PC-9 (cell line): ENCODE measurements around the gene PTPRR.

Experiments used
- EZH2 ChIP-seq: fragments of 200-600 bp; sonication (generic); IDR thresholded peaks from 2 replicates; pipeline ENCODE4 v1.8.0; 2017; ENCODE audit warnings: antibody characterized with exemption, low read depth
- TF ChIP-seq, protein P1 (sequence below): fragments of 200-600 bp; sonication (generic); conservative IDR thresholded peaks from 2 replicates; pipeline ENCODE4 v1.6.1; 2017; ENCODE audit warnings: mixed run types, antibody characterized with exemption, mild to moderate bottlenecking, moderate library complexity

DNA sequence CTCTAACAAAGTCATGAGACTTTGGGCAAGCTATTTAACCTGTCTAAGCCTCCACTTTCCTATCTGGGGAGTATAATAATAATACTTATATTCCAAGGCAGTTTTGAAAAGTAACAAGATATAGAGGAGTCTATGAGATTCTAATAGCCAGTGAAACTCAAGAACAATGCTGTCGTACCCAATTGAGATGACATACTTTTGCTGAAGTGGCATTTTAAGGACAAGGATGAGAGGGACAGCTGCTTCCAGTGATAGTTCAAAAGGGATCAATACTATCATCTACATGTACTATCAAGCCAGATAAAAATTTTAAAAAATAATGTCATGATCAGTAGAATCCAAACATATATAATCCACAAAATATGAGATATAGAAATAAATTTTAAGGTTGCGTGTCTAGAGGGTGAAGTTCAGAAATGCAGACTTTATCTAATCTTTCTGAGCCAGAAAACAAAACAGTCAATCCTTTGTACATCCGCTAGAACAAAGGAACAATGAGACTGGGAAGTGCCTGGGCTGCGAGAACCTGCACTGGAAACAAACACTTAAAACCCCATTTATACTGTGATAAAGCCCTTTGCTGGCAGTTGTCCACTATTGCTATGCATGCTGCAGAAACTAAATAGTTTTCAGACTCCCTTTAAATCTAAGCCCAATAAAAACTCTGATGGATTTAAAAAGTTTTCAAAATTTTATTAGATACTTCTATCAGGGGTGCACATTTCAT is 321.9 kb downstream of the PTPRR start:
- TF ChIP-seq, protein P1, sequence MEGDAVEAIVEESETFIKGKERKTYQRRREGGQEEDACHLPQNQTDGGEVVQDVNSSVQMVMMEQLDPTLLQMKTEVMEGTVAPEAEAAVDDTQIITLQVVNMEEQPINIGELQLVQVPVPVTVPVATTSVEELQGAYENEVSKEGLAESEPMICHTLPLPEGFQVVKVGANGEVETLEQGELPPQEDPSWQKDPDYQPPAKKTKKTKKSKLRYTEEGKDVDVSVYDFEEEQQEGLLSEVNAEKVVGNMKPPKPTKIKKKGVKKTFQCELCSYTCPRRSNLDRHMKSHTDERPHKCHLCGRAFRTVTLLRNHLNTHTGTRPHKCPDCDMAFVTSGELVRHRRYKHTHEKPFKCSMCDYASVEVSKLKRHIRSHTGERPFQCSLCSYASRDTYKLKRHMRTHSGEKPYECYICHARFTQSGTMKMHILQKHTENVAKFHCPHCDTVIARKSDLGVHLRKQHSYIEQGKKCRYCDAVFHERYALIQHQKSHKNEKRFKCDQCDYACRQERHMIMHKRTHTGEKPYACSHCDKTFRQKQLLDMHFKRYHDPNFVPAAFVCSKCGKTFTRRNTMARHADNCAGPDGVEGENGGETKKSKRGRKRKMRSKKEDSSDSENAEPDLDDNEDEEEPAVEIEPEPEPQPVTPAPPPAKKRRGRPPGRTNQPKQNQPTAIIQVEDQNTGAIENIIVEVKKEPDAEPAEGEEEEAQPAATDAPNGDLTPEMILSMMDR = no peak
- no peak for TF ChIP-seq EZH2
